Spleen (tissue), 11 donors: ENCODE data around the gene TLR5. TPM values are rescaled to one million over a fixed set of nuclear protein-coding genes. Genes with fewer than 3 reads are reported as not detected.
A peak's percentile ranks its signal among the peaks of the same experiment; 100 is the strongest.

ENCODE experiments used
- DNase-seq: peaks from one replicate; pipeline ENCODE4 v3.0.0-alpha.2; 2020
- H3K27ac ChIP-seq, 8 donors: fragments of 200-600 bp; sonication (generic) in 7 of 8; 1 replicate in 4 of 8; 2 replicates in 4 of 8; pipeline versions ENCODE4 v1.5.0 to v1.8.0; 2016 to 2021; ENCODE audit warnings: inconsistent platforms in 4 of 8, mild to moderate bottlenecking in 4 of 8, moderate library complexity in 1 of 8
- H3K27me3 ChIP-seq, 7 donors: fragments of 200-600 bp; sonication (generic) in 6 of 7; replicated peaks in 1 of 7; 1 replicate in 4 of 7; 2 replicates in 3 of 7; pipeline versions ENCODE4 v1.5.0 to v1.8.0; 2016 to 2021; ENCODE audit warnings: inconsistent platforms in 3 of 7, mild to moderate bottlenecking in 1 of 7
- H3K36me3 ChIP-seq, 6 donors: fragments of 200-600 bp; sonication (generic) in 5 of 6; 1 replicate in 4 of 6; 2 replicates in 2 of 6; pipeline versions ENCODE4 v1.5.0 to v1.8.0; 2016 to 2021; ENCODE audit warnings: inconsistent platforms in 2 of 6
- H3K4me1 ChIP-seq, 6 donors: fragments of 200-600 bp; sonication (generic) in 5 of 6; 1 replicate in 3 of 6; 2 replicates in 3 of 6; pipeline versions ENCODE4 v1.5.0 to v1.8.0; 2016 to 2021; ENCODE audit warnings: inconsistent platforms in 3 of 6
- H3K4me3 ChIP-seq, 8 donors: fragments of 200-600 bp; sonication (generic) in 7 of 8; 1 replicate in 4 of 8; 2 replicates in 4 of 8; pipeline versions ENCODE4 v1.5.0 to v1.8.0; 2016 to 2021; ENCODE audit warnings: inconsistent platforms in 4 of 8, mild to moderate bottlenecking in 4 of 8, moderate library complexity in 2 of 8
- H3K9me3 ChIP-seq, 8 donors: fragments of 200-600 bp; sonication (generic) in 7 of 8; 1 replicate in 4 of 8; 2 replicates in 4 of 8; pipeline versions ENCODE4 v1.5.0 to v1.8.0; 2016 to 2021; ENCODE audit warnings: inconsistent platforms in 4 of 8
- POLR2A ChIP-seq, 3 donors: fragments of 450-650 bp; IDR thresholded peaks; one replicate each; pipeline ENCODE4 v1.5.1; 2017; ENCODE audit warnings: antibody characterized with exemption in 3 of 3, mild to moderate bottlenecking in 1 of 3
- POLR2AphosphoS5 ChIP-seq, 3 donors: sonication (generic); formaldehyde crosslinking; IDR thresholded peaks; one replicate each; pipeline ENCODE4 v1.5.1; 2017; ENCODE audit warnings: antibody characterized with exemption in 3 of 3
- WGBS, 5 donors: extraction: QIAGEN DNeasy Blood & Tissue Kit in 3 of 5; methylation state at CpG; one replicate each; pipeline versions ENCODE4 v1.1.5 to v1.1.7; 2013 to 2018; 5-methylcytosine and 5-hydroxymethylcytosine counted together
- intact Hi-C: fragments of 100-400 bp; cut with DNase I; formaldehyde crosslinking; loops from one replicate; pipeline ENCODE4 v1.15.0; 2023; ENCODE audit warnings: low total_unique reads
- polyA plus RNA-seq, 3 donors: library from polyadenylated mRNA; stranded (reverse); fragments of 200-250 nt; gene quantifications; one replicate each; pipeline ENCODE4 v1.2.1, GENCODE V29; 2013
- total RNA-seq, 7 donors: library from RNA; depleted of rRNA in 3 of 7; stranded (reverse); fragments of >200 nt in 3 of 7; fragmentation: NEBNext Ultra II Directional in 4 of 7; extraction: Animal tissue kit (Norgen Biotek cat#: 25700) in 4 of 7; gene quantifications; one replicate each; pipeline versions ENCODE4 v1.1.0 to v1.2.1, GENCODE V29; 2016 to 2021
- TF ChIP-seq, protein P1 (sequence below), 11 experiments: fragments of 200-600 bp in 7 of 11; fragments of 450-650 bp in 4 of 11; sonication (generic) in 4 of 11; IDR thresholded peaks in 8 of 11; conservative IDR thresholded peaks in 3 of 11; 1 replicate in 7 of 11; 2 replicates in 4 of 11; pipeline versions ENCODE4 v1.4.0 to v1.8.0; 2016 to 2021; ENCODE audit warnings: antibody characterized with exemption in 11 of 11, inconsistent platforms in 4 of 11, mild to moderate bottlenecking in 1 of 11
- donor health status: healthy with polysubstance abuse.
- donor health status: DM: no; HTN: no; CAD: no; lungs with moderate emphysema.
- donor health status: DM: no; HTN: no; CAD: no.
- donor health status: Bipolar disorder and iron deficiency.
- donor health status: healthy.
- donor health status: DM: no; HTN: no; CAD: no.
- donor health status: DM: yes; HTN: yes; CAD: no.

TLR5 gene
- total and polyA plus RNA-seq, 10 donors: 1.0 to 28.2 (median 13.7) TPM

- H3K27me3 ChIP-seq: peaks cover 0 to 15% (median 0%) of the 10 kb centered on the region in 7 donors
Measured at GRCh38 chr1:223143537-223144248, 645 bp upstream of the TLR5 start.

DNA sequence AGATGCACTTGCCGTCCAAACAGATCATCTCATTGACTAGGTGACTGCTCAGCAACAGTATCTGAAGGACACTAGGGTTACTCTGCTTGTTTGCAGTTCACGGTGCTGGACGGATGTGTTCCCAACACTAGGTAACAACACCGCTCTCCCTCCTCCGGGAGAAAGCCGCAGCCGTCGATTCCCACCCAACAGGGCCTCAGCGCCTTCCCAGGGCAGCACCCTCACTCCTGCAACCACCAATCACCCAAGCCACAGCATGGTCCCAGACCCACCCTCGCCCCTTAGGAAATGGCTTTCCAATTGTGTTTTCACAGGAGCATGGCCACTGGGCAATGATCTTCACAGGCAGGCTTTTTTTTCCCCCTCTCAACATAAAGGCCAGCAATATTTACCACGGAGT lies 779 bp downstream of the TLR5 start:
- Histone ChIP-seq H3K27ac (peak overlapping the region in 6 of 8 donors; percentile 9 to 90 (median 81)), H3K4me1 (peaks cover 8 to 54% (median 25%) of the 10 kb centered on the region in 6 donors), H3K36me3 (no peaks in the 10 kb centered on the region), H3K4me3 (peak overlapping the region; percentile 51 to 80 (median 68)), H3K9me3 (peaks cover 0 to 3% (median 0%) of the 10 kb centered on the region in 8 donors), H3K27me3 (peaks cover 0 to 6% (median 0%) of the 10 kb centered on the region in 7 donors)
- DNase-seq: peak; percentile 82
- intact Hi-C loops: no loop called here
- WGBS, 5 donors: 91 to 93% (median 92%) methylated on average over 11 of the region's 11 CpGs
- no peak for TF ChIP-seq POLR2A (IDR thresholded peaks at IDR 0.05)
- TF ChIP-seq, protein P1, sequence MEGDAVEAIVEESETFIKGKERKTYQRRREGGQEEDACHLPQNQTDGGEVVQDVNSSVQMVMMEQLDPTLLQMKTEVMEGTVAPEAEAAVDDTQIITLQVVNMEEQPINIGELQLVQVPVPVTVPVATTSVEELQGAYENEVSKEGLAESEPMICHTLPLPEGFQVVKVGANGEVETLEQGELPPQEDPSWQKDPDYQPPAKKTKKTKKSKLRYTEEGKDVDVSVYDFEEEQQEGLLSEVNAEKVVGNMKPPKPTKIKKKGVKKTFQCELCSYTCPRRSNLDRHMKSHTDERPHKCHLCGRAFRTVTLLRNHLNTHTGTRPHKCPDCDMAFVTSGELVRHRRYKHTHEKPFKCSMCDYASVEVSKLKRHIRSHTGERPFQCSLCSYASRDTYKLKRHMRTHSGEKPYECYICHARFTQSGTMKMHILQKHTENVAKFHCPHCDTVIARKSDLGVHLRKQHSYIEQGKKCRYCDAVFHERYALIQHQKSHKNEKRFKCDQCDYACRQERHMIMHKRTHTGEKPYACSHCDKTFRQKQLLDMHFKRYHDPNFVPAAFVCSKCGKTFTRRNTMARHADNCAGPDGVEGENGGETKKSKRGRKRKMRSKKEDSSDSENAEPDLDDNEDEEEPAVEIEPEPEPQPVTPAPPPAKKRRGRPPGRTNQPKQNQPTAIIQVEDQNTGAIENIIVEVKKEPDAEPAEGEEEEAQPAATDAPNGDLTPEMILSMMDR (IDR thresholded peaks at IDR 0.05 in 8 of 11, conservative IDR thresholded peaks at IDR 0.05 in 3 of 11): no peak
- TF ChIP-seq POLR2AphosphoS5 (IDR thresholded peaks at IDR 0.05): no peak

More at GRCh38 chr1:223143537-223144248, 645 bp upstream of the TLR5 start:
- TF ChIP-seq, protein P1 (IDR thresholded peaks at IDR 0.05 in 8 of 11, conservative IDR thresholded peaks at IDR 0.05 in 3 of 11): no peak
- TF ChIP-seq POLR2A (IDR thresholded peaks at IDR 0.05) (no peak), POLR2AphosphoS5 (IDR thresholded peaks at IDR 0.05) (no peak)
- H3K9me3 ChIP-seq: peaks cover 0 to 12% (median 2%) of the 10 kb centered on the region in 8 donors
- H3K36me3 ChIP-seq: no peaks in the 10 kb centered on the region
- peak overlapping the region; percentile 51 to 80 (median 68) for H3K4me3 ChIP-seq
- WGBS, 5 donors: 34 to 53% (median 50%) methylated on average over 11 of the region's 11 CpGs
- peak overlapping the region in 5 of 8 donors; percentile 69 to 90 (median 83) for H3K27ac ChIP-seq
- H3K4me1 ChIP-seq: peaks cover 8 to 44% (median 22%) of the 10 kb centered on the region in 6 donors
- intact Hi-C loops: no loop called here
- DNase-seq: peak; percentile 79

DNA sequence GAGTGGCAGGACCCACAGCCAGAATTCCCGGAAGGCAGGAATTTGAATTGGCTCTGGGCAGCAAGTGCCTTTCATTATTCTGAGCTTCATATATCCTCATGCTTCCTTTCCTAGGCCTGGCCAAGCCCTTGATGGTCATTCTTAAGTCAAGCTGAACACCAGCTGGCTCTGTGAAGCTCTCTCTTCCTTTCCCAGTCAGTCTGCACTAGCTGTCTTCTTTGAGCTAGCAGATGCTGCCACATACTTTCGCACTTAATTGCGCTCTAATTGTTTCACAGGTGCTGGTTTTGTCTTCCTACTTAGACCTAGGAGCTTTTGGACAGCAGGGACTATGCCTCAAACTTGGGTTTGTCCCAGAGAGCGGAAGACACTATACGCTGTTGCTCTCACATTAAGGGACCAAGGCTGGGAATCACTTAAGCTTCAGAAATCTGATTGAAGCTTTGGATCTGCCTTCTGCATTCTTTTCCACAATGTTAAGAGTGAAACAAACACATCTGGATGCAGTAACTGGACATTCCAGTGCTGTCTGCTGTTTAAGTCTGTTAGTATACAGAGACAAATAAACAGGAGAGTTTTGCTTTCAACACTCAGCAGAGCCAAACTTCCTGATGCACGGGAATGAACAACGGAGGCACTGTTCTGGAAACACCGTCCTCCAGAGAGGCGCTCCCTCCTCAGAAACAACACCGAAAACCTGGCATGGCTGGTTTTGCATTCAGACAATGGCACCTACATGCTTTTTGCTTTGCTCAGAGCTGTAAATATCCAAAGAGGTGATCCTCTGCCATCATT lies 2.2 kb downstream of the TLR5 start:
- WGBS, 5 donors: 79 to 86% (median 84%) methylated on average over 10 of the region's 10 CpGs
- Histone ChIP-seq H3K4me1 (peaks cover 8 to 69% (median 31%) of the 10 kb centered on the region in 6 donors), H3K27me3 (peaks cover 0 to 4% (median 0%) of the 10 kb centered on the region in 7 donors), H3K27ac (no peak overlapping the region), H3K4me3 (peak overlapping the region in 1 of 8 donors; percentile 7), H3K36me3 (no peaks in the 10 kb centered on the region), H3K9me3 (no peaks in the 10 kb centered on the region)
- intact Hi-C loops: no loop called here
- DNase-seq: no peak
- TF ChIP-seq POLR2A (IDR thresholded peaks at IDR 0.05) (no peak), POLR2AphosphoS5 (IDR thresholded peaks at IDR 0.05) (no peak)
- TF ChIP-seq, protein P1 (IDR thresholded peaks at IDR 0.05 in 8 of 11, conservative IDR thresholded peaks at IDR 0.05 in 3 of 11): no peak
